Stimulated activated CD8-positive, alpha-beta memory T cell treated with anti-CD3 and anti-CD28 coated beads, Interleukin-12 subunit alpha, Interleukin-12 subunit beta, amount 100 ng/mL, for 1 hour (primary cell): ENCODE measurements around the gene FHL2.
"Not testable (repeated sequence)": the region's sequence is repeated elsewhere in the genome, so short reads cannot be mapped to it uniquely, and the experiment has no call there.

Experiments used
- DNase-seq: peaks from one replicate; pipeline ENCODE4 v3.0.0-alpha.2; 2020; ENCODE audit warnings: low read depth

Gene FHL2

DNA sequence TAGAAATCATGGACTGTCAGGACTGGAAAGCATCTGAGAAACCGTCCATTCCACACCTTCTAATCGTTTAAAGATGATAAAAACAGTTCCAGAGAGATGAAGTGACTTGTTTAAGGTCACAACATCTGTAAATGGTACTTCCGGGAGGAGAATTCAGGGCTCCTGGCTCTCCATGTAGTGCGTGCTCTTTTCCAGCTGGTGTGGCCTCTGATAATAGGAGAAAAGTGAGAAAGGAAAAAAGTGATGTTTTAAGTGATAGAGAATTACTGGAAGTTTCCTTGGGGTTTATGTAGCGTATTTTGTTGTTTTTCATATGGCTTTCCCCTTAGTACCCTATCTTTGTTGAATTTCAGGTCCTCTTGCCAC, 60.8 kb downstream of the FHL2 start:
- DNase-seq, result no peak

- peak; percentile 81 for DNase-seq
These were observed 61.5 kb downstream of the FHL2 start, which contains the start of gene C2orf49 for GRCh38 chr2:105337122-105338019. TSS of gene C2orf49 (plus strand) at chr2:105337540. CDS start at chr2:105337588, 48 bp downstream.

DNA sequence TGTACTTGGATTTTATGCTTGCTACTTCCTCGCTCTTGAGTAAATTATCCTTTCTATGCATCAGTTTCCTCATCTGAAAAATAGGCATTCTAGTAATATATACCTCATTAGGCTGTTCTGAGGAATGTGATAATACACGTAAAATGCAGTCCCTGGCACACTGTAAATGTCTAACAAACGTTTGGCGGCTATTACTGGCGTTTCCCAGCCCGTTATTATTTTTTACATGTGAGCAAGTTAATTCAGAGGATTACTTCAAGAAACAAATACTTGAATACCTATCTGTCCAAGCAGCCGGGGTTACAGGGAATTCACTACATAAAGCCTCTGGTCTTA, 62.1 kb downstream of the FHL2 start:
- no peak for DNase-seq

- DNase-seq, result no peak
These were observed 63.4 kb downstream of the FHL2 start for GRCh38 chr2:105335469-105335868.

DNA sequence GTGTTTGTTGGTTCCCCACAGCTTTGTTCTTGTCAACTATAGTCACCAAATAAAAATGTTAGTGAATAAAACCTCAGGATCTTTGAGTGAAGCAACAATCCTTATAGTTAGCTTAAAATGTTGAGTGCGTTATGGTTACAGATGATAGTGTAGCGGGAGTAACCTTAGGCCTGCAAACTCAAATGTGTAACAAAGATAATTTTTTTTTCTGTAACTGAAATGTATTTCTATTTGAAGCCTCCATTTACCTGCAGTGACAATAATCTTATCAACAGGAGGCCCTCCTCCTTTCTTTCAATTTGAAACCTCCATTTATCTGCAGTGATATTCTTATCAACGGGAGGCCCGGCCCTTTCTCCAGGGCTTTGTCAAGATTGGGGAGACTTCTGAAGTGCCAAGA, 64.6 kb downstream of the FHL2 start:
- no peak for DNase-seq

- DNase-seq, result no peak
These were observed 68.0 kb downstream of the FHL2 start for GRCh38 chr2:105330681-105331375.

DNA sequence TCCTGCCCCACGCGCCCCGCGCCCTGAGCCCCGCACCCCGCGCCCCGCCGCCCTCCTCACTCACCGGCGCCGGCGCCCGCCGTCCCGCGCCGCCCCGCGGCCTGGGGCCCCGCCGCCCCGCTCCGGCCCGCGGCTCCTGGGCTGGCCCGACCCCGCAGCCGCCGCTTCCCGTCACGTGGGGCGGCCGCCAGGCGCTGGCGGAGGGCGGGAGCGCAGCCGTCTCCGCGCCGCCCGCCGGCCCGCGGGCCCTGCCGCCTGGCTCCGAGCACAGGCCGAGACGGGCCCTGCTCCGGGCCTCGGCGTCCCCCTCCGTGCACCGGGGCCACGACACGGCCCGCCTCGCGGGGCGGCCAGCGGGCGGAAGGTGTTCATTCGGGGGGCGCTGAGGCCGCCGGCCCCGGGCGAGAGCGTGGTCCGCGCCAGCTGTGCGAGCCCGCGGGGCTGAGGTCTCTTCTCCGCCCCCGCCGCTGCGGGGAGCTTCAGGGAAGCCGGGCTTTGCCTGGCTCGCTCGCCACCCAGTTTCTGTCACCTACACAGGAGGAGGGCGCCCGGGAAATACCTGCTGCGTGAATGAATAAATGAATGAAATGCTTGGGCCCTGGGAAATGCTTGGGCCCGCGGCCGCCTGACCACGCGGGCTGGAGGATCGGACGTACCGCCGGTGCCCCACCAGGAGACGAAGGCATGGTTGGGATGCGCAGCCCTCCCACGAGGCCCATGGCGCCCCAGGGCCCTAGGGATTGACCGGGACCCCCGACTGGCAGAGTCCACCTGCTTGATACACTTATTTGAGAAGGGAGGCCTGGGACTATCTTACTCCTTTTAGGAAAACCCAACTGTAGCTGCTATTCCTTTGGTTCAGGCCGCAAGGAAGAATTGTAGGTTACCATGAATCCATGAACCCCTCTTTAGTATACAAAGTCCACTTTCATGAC, 69.0 kb downstream of the FHL2 start, which contains the start of gene TGFBRAP1:
TSS of gene TGFBRAP1 (minus strand) at position 175 of the 935 bp plus-strand sequence. CDS start 21,434 bp downstream, outside the sequence.
- no peak for DNase-seq

DNA sequence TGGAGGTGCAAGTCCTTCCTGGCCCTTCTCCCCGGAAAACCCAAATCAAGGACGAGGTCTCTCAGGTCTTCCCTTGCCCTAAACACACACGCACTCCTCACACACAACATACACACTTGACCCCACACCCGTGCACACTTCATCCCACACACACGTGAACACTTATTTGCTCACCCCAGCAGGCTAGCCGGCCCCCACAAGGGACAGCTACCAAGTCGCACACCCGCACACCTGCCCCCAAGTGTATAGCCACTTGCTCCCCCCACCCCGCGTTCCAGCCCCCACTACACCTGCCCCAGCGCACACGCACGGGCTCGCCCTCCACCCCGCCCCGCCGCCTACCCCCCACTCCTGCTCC, 69.7 kb downstream of the FHL2 start:
- no peak for DNase-seq

GRCh38 chr2:105328281-105329196, 70.3 kb downstream of the FHL2 start:
- DNase-seq, result no peak

DNA sequence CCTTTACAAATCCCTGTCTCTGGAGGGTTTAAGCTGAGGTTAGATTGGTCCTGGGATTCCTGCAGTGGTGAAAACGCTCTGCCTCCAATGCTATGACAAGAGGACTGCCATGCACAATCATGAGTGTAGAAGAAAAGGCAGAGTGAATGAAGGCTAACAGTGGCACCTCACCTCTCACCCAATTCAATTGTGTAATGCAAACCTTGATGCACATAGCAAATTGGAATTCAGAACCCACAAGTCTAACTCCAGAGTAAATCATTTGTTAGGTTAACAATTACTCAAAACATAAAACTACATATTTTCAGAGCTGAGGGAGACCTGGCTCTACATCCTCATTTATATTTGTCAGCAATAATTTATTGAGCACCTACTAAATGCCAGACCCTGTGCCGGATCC, 71.2 kb downstream of the FHL2 start:
- no peak for DNase-seq

DNA sequence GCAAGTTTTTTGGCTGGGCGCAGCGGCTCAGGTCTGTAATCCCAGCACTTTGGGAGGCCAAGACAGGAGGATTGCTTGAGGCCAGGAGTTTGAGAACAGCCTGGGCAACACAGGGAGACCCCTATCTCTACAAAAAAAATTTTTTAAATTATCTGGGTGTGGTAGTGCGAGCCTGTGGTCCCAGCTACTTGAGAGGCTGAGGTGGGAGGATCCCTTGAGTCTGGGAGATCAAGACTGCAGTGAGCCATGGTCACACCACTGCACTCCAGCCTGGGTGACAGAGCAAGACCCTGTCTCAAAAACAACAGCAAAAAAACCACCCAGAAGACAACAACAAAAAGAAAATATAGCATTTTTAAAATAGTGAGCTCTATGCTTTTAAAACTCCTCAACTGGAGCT, 71.6 kb downstream of the FHL2 start:
- DNase-seq, result not testable (repeated sequence)

DNA sequence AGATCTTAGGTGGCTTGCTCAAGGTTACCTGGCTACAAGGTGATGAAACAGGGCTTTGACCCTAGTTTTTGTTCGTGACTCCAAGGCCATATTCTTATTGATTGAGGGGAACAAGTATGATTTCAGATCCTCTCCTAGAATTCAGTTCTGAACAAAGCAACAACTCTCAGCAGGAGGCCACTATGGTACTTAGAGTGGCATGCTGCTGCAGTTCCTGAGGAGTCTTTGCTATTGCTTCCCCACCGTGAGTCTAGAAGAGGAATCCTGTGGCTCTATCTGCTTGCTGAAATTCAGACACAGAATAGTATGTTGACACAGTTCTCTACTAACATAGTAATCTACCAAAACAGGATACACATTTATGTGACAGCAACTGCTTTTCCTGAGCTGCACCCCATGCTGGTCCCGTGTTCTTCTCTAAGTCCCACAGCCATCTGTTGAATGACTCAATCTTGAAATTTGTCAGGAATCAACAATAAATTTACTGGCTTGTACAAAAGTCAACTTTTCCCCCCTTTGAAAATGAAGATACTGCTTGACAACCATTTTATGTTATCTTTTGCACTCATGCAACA, 73.4 kb downstream of the FHL2 start:
- no peak for DNase-seq

DNA sequence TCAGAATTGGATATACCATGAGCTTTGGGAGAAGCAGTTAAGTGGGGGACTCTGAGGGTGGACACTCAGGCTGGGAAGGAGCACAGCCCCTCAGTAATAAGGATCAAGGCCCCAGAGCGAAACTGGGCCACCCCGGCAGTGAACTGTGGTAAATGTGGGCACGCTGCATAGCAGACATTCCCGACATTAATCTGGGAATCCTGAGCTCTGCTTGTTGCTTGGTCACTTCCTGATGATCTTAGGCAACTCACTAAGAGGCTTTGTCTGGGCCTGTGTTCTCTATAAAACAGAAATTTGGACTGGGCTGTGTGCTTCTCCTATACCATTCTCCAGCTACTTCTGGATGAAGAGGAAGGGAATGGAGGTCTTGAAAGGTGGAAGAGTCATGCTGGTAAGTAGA, 74.1 kb downstream of the FHL2 start:
- DNase-seq, result no peak

- no peak for DNase-seq
These were observed 74.8 kb downstream of the FHL2 start for GRCh38 chr2:105324101-105324500.

DNA sequence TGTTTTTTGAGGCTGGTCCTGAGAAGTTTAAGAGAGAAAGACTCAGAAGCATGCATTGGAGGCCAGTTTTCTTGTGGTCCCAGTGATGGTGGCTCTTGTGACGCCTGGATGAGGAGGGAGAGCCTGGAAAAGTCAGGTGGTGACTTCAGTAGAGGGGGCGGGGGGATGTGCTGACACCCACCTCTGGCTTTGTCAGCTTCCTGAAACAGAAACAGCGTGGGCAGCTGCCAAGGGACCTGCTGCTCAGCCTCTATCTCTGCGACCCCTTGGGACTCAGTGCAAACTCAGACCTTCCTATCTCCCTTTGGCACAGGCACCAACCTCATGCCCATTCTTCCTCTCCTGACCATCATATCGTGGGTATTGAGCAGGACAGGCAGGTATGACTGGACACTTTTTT, 75.7 kb downstream of the FHL2 start:
- DNase-seq, result no peak

DNA sequence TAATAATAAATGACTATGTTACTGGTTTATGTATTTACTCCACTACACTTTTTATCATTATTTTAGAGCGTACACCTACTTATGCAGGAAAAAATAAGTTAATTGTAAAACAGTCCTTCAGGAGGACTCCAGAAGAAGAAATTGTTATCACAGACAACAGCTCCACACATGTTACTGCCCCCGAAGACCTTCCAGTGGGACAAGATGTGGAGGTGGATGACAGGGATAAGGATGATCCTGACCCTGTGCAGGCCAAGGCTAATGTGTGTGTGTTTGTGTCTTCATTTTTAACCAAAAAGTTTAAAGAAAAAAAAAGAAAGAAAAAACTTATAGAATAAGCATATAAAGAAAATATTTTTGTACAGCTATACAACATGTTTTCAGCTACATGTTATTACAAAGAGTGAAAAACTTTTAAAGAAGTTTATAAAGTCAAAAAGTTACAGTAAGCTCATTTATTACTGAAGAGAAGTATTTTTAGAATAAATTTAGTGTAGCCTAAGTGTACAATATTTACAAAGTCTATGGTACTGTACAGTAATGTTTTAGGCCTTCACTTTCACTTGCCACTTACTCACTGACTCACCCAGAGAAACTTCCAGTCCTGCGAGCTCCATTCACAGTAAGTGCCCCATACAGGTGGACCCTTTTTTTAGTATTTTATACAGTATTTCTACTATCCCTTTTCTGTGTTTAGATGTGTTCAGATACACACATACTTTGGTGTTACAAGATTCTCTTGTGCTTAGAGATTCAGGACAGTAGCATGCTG, 76.8 kb downstream of the FHL2 start:
- no peak for DNase-seq

GRCh38 chr2:105320651-105321215, 78.1 kb downstream of the FHL2 start:
- DNase-seq, result no peak

- no peak for DNase-seq
These were observed 80.9 kb downstream of the FHL2 start for GRCh38 chr2:105317937-105318336.

GRCh38 chr2:105315314-105315713, 83.5 kb downstream of the FHL2 start:
- DNase-seq, result no peak

DNA sequence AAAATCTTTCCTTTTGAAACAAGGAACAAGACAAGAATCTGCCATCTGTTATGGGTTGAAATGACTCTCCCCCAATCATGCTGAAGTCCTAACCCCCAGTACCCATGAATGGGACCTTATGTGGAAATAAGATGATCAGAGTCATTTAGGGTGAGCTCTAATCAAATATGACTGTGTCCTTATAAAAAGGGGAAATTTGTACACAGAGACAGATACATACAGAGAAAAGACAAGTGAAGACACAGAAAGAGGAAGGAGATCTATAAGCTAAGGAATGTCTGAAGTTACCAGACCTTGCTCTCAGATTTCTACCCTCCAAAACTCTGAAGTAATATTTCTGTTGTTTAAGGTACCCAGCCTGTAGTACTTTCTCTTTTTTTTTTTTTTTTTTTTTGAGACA, 85.0 kb downstream of the FHL2 start:
- DNase-seq, result no peak
